Endothelial cell of umbilical vein (primary cell): ENCODE measurements around the gene MSANTD2. TPM values are rescaled to one million over a fixed set of nuclear protein-coding genes. Genes with fewer than 3 reads are reported as not detected.

Source experiments
- BruUV-seq: library from RNA; stranded (reverse); fragments of 400-500 nt; replicated peaks from 2 replicates; lab custom pipeline; 2021; lab: Mats Ljungman, UMichigan
- CTCF ChIA-PET: fragments of 300-600, 350-600 bp; sonication (Branson Sonifier 250); formaldehyde crosslinking; loops from one replicate; lab custom pipeline; 2021; ENCODE audit warnings: antibody characterized with exemption, inconsistent platforms; lab: Charles Lee
- POLR2A ChIA-PET: fragments of 300-600, 350-600 bp; sonication (Branson Sonifier 250); formaldehyde crosslinking; loops from one replicate; lab custom pipeline; 2021; ENCODE audit warnings: antibody characterized with exemption, inconsistent platforms; lab: Charles Lee
- DNase-seq: peaks from one replicate; pipeline ENCODE4 v3.0.0-alpha.2; 2011; ENCODE audit warnings: low read depth, low spot score
- FAIRE-seq: peaks from 2 replicates; lab custom pipeline; 2011; peaks lifted over from hg19 to GRCh38; lab: Jason Lieb, UNC
- H2AFZ ChIP-seq: 2 replicates; pipeline ENCODE4 v1.6.0; 2012; ENCODE audit warnings: low read depth, low read length, control low read depth, inconsistent platforms
- H3K27ac ChIP-seq: 2 replicates; pipeline ENCODE4 v1.5.1; 2011; ENCODE audit warnings: low read depth, mild to moderate bottlenecking, control low read depth, low read length, moderate library complexity; ENCODE audit not compliant: insufficient read depth
- H3K27me3 ChIP-seq, 2 experiments: 2 replicates each; pipeline versions ENCODE4 v1.6.0 to v1.6.1; 2011; ENCODE audit warnings: low read length in 2 of 2, mixed read lengths in 1 of 2; ENCODE audit not compliant: control insufficient read depth in 2 of 2, insufficient read depth in 2 of 2
- H3K36me3 ChIP-seq, 2 experiments: 2 replicates in 1 of 2; 3 replicates in 1 of 2; pipeline ENCODE4 v1.5.1; 2011; ENCODE audit warnings: low read length in 2 of 2, mild to moderate bottlenecking in 1 of 2, moderate library complexity in 1 of 2; ENCODE audit not compliant: control insufficient read depth in 2 of 2, insufficient read depth in 2 of 2; ENCODE audit errors: extremely low read depth in 1 of 2
- H3K4me1 ChIP-seq: 3 replicates; pipeline ENCODE4 v1.5.1; 2011; ENCODE audit warnings: mild to moderate bottlenecking, low read length; ENCODE audit not compliant: control insufficient read depth, insufficient read depth; ENCODE audit errors: extremely low read depth
- H3K4me2 ChIP-seq: 2 replicates; pipeline ENCODE4 v1.6.1; 2011; ENCODE audit warnings: low read length, control low read depth, mixed read lengths; ENCODE audit not compliant: insufficient read depth
- H3K4me3 ChIP-seq, 3 experiments: fragments of 200-600 bp in 1 of 3; sonication (generic), shearing (Covaris generic) in 1 of 3; replicated peaks in 1 of 3; 2 replicates each; pipeline ENCODE4 v1.5.1; 2011 to 2016; ENCODE audit warnings: control low read depth in 3 of 3, low read length in 3 of 3, mild to moderate bottlenecking in 2 of 3, inconsistent platforms in 1 of 3, low read depth in 1 of 3, moderate library complexity in 1 of 3; ENCODE audit not compliant: insufficient read depth in 1 of 3
- H3K79me2 ChIP-seq: 2 replicates; pipeline ENCODE4 v1.6.0; 2012; ENCODE audit warnings: low read length, inconsistent platforms; ENCODE audit not compliant: control insufficient read depth, insufficient read depth
- H3K9ac ChIP-seq: replicated peaks from 2 replicates; pipeline ENCODE3; 2011; ENCODE audit warnings: low read length, control low read depth; ENCODE audit not compliant: insufficient read depth; ENCODE audit errors: extremely low read depth
- H3K9me1 ChIP-seq: replicated peaks from 3 replicates; pipeline ENCODE4 v1.6.0; 2011; ENCODE audit warnings: mild to moderate bottlenecking, low read length; ENCODE audit not compliant: control insufficient read depth, insufficient read depth; ENCODE audit errors: extremely low read depth
- H3K9me3 ChIP-seq: replicated peaks from 2 replicates; pipeline ENCODE4 v1.5.1; 2012; ENCODE audit warnings: low read length, inconsistent platforms; ENCODE audit not compliant: control insufficient read depth, insufficient read depth
- H4K20me1 ChIP-seq: replicated peaks from 2 replicates; pipeline ENCODE3; 2011; ENCODE audit warnings: mild to moderate bottlenecking, low read length; ENCODE audit not compliant: control insufficient read depth, insufficient read depth; ENCODE audit errors: extremely low read depth
- CTCF ChIP-seq, 2 donors: IDR thresholded peaks; 1 replicate in 1 of 2; 2 replicates in 1 of 2; pipeline ENCODE4 v1.5.1; 2011; ENCODE audit warnings: low read length in 2 of 2, mild to moderate bottlenecking in 2 of 2, moderate library complexity in 2 of 2, control low read depth in 1 of 2, inconsistent platforms in 1 of 2, low read depth in 1 of 2; ENCODE audit not compliant: insufficient read depth in 1 of 2; ENCODE audit errors: extremely low read depth in 1 of 2
- EZH2 ChIP-seq: IDR thresholded peaks from 2 replicates; pipeline ENCODE4 v1.6.1; 2012; ENCODE audit warnings: borderline replicate concordance, low read depth, mild to moderate bottlenecking, moderate library complexity, low read length, inconsistent platforms; ENCODE audit not compliant: severe bottlenecking
- FOS ChIP-seq: IDR thresholded peaks from 2 replicates; pipeline ENCODE4 v1.6.1; 2011; ENCODE audit warnings: mild to moderate bottlenecking, low read length, moderate library complexity, borderline replicate concordance; ENCODE audit not compliant: insufficient read depth
- GATA2 ChIP-seq: IDR thresholded peaks from 2 replicates; pipeline ENCODE4 v1.7.0; 2011; ENCODE audit warnings: low read depth, mild to moderate bottlenecking, moderate library complexity, mixed read lengths, low read length; ENCODE audit not compliant: insufficient read length, insufficient read depth
- JUN ChIP-seq: IDR thresholded peaks from 2 replicates; pipeline ENCODE4 v1.6.1; 2011; ENCODE audit warnings: borderline replicate concordance, low read depth; ENCODE audit not compliant: insufficient read length, insufficient read depth
- MAX ChIP-seq: IDR thresholded peaks from 2 replicates; pipeline ENCODE4 v1.6.1; 2011; ENCODE audit not compliant: insufficient read depth, insufficient read length
- MYC ChIP-seq: IDR thresholded peaks from one replicate; pipeline ENCODE4 v1.6.1; 2011; ENCODE audit warnings: mild to moderate bottlenecking, low read depth, low read length
- POLR2A ChIP-seq: IDR thresholded peaks from 2 replicates; pipeline ENCODE4 v1.6.1; 2012; ENCODE audit warnings: low read depth, mild to moderate bottlenecking, control low read depth, low read length
- POLR2AphosphoS5 ChIP-seq: IDR thresholded peaks from 2 replicates; pipeline ENCODE4 v1.6.1; 2012; ENCODE audit warnings: low read depth, mild to moderate bottlenecking, control low read depth, low read length, moderate library complexity; ENCODE audit not compliant: insufficient read depth
- dilution Hi-C: fragments of 300-500 bp; cut with MboI; formaldehyde crosslinking; loops from one replicate; pipeline ENCODE4 v1.15.0; 2019; ENCODE audit warnings: low sequenced_read_pairs; ENCODE audit not compliant: extremely low pct_ligation_motif_present
- intact Hi-C: fragments of 100-400 bp; cut with micrococcal nuclease; formaldehyde crosslinking; loops from one replicate; pipeline ENCODE4 v1.10.0; 2022
- polyA plus RNA-seq, 4 experiments: library from polyadenylated mRNA; depleted of rRNA in 3 of 4; stranded (reverse) in 3 of 4; unstranded in 1 of 4; fragments of >200 nt; gene quantifications; 2 replicates each; pipeline versions ENCODE4 v1.2.1 to v1.2.3, GENCODE V29; 2011 to 2012; ENCODE audit warnings: missing spikeins in 1 of 4
- total RNA-seq: library from RNA; stranded (reverse); gene quantifications from 2 replicates; pipeline ENCODE4 v1.2.3, GENCODE V29; 2021

The MSANTD2 gene
- total and polyA plus RNA-seq, 2 donors (not counting 3 experiments of a cell fraction or from before 2014, with no cell fraction given) = 5.5 to 23.2 TPM

GRCh38 chr11:124839128-124839971 lies 39.1 kb upstream of the MSANTD2 start:
- H3K4me2 ChIP-seq = peak overlapping the region; percentile 46
- POLR2A ChIA-PET = no interaction called here
- CTCF ChIA-PET = interaction anchor here (0.7 to 8.5 kb wide), 9 partner anchors 27 to 768 kb away, joined by 3 to 191 read pairs (median 5); partner anchors contain the start of genes MSANTD2 and ROBO3
- DNase-seq (no peak), FAIRE-seq (no peak)
- BruUV-seq = no TSS peak
- H3K9ac ChIP-seq = no peak overlapping the region
- no peak overlapping the region for H3K27ac ChIP-seq
- no peaks in the 10 kb centered on the region for H3K36me3 ChIP-seq
- TF ChIP-seq EZH2 = peak; percentile 100
- no peak for TF ChIP-seq FOS
- H3K79me2 ChIP-seq = no peaks in the 10 kb centered on the region
- H3K4me1 ChIP-seq = peaks cover 10% of the 10 kb centered on the region
- no peaks in the 10 kb centered on the region for H3K9me1 ChIP-seq
- no peaks in the 10 kb centered on the region for H3K9me3 ChIP-seq
- peak overlapping the region in 1 of 3 experiments; percentile 35 for H3K4me3 ChIP-seq
- peak overlapping the region; percentile 44 for H2AFZ ChIP-seq
- no peaks in the 10 kb centered on the region for H4K20me1 ChIP-seq
- peaks cover 55 to 66% of the 10 kb centered on the region in 2 experiments for H3K27me3 ChIP-seq
- intact Hi-C loops = loop anchor here (5.0 kb wide), 1 partner anchor 437 kb away; no protein-coding TSS in a partner anchor
- dilution Hi-C loops = loop anchor here (10.0 kb wide), 1 partner anchor 175 kb away; no protein-coding TSS in a partner anchor

DNA sequence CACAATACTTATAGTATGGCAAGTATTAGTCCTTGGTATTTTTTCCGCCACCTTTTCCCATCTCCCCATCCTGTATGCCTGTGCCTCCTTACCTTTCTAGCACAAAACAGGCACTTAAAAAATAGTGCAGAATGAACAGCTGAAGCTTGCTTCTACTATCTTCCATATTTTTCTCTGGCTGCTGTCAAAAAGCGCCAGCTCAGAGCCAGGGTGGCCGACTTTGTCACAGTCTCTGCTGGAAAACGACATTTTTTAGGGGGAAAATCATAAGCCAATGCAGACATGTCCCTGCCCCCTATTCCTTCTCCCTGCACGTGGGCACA lies 38.6 kb upstream of the MSANTD2 start:
- CTCF ChIA-PET = interaction anchor here (0.9 to 8.5 kb wide), 7 partner anchors 13 to 196 kb away, joined by 3 to 191 read pairs (median 16); partner anchors contain the start of genes MSANTD2 and ROBO3
- Histone ChIP-seq H3K9me1 (no peaks in the 10 kb centered on the region), H3K36me3 (no peaks in the 10 kb centered on the region), H3K27ac (no peak overlapping the region), H3K27me3 (peaks cover 50 to 63% of the 10 kb centered on the region in 2 experiments), H3K79me2 (no peaks in the 10 kb centered on the region), H3K4me3 (no peak overlapping the region), H3K9ac (no peak overlapping the region), H3K9me3 (no peaks in the 10 kb centered on the region), H2AFZ (peak overlapping the region; percentile 44), H3K4me2 (no peak overlapping the region), H3K4me1 (peaks cover 10% of the 10 kb centered on the region), H4K20me1 (no peaks in the 10 kb centered on the region)
- dilution Hi-C loops = loop anchor here (10.0 kb wide), 1 partner anchor 174 kb away; no protein-coding TSS in a partner anchor
- no TSS peak for BruUV-seq
- no peak for TF ChIP-seq MYC
- TF ChIP-seq GATA2 = no peak
- no peak for TF ChIP-seq FOS
- no peak for TF ChIP-seq JUN
- TF ChIP-seq POLR2AphosphoS5 = no peak
- no peak for TF ChIP-seq CTCF (IDR thresholded peaks at IDR 0.05; ENCODE audit: extremely low read depth in 1 of 2, insufficient read depth in 1 of 2, low read depth in 1 of 2, low read length in 2 of 2)
- no peak for TF ChIP-seq MAX
- TF ChIP-seq EZH2 = no peak
- TF ChIP-seq POLR2A = no peak
- FAIRE-seq (no peak), DNase-seq (no peak)
- POLR2A ChIA-PET = no interaction called here
- intact Hi-C loops = loop anchor here (5.0 kb wide), 1 partner anchor 436 kb away; no protein-coding TSS in a partner anchor
